Liver (tissue), 9 donors: ENCODE results near the gene ZNF296. TPM values are rescaled to one million over a fixed set of nuclear protein-coding genes. Genes with fewer than 3 reads are reported as not detected.

Experiments
- DNase-seq: peaks from one replicate; pipeline ENCODE4 v3.0.0-alpha.2; 2017; ENCODE audit warnings: low spot score
- H3K27ac ChIP-seq, 2 donors: one replicate each; pipeline ENCODE4 v1.7.0; 2013; ENCODE audit warnings: inconsistent platforms in 2 of 2, low read length in 2 of 2, control low read depth in 1 of 2, low read depth in 1 of 2, mild to moderate bottlenecking in 1 of 2
- H3K27me3 ChIP-seq, 4 donors: one replicate each; pipeline versions ENCODE4 v1.6.1 to v1.7.0; 2013; ENCODE audit warnings: low read length in 3 of 4, inconsistent platforms in 1 of 4, mild to moderate bottlenecking in 1 of 4, moderate library complexity in 1 of 4; ENCODE audit not compliant: control insufficient read depth in 4 of 4, insufficient read depth in 4 of 4
- H3K36me3 ChIP-seq, 4 donors: one replicate each; pipeline versions ENCODE4 v1.6.1 to v1.7.0; 2013; ENCODE audit warnings: low read length in 3 of 4, mild to moderate bottlenecking in 3 of 4, low read depth in 1 of 4, moderate library complexity in 1 of 4; ENCODE audit not compliant: control insufficient read depth in 4 of 4, insufficient read depth in 3 of 4
- H3K4me1 ChIP-seq, 4 donors: one replicate each; pipeline versions ENCODE4 v1.6.1 to v1.7.0; 2013; ENCODE audit warnings: low read length in 3 of 4, mild to moderate bottlenecking in 3 of 4, moderate library complexity in 1 of 4; ENCODE audit not compliant: control insufficient read depth in 4 of 4, insufficient read depth in 4 of 4
- H3K4me3 ChIP-seq, 3 donors: one replicate each; pipeline versions ENCODE4 v1.6.1 to v1.7.0; 2013; ENCODE audit warnings: low read length in 3 of 3, control low read depth in 1 of 3, low read depth in 1 of 3, mild to moderate bottlenecking in 1 of 3
- H3K9ac ChIP-seq, 2 donors: one replicate each; pipeline ENCODE4 v1.7.0; 2013; ENCODE audit warnings: low read length in 2 of 2, mild to moderate bottlenecking in 2 of 2, moderate library complexity in 2 of 2, control low read depth in 1 of 2, low read depth in 1 of 2
- H3K9me3 ChIP-seq, 4 donors: one replicate each; pipeline versions ENCODE4 v1.6.1 to v1.7.0; 2013; ENCODE audit warnings: low read length in 3 of 4; ENCODE audit not compliant: control insufficient read depth in 4 of 4
- EGR1 ChIP-seq, 2 donors: IDR thresholded peaks; 2 replicates each; pipeline ENCODE4 v1.6.1; 2016 to 2018; ENCODE audit warnings: antibody characterized with exemption in 2 of 2, low read depth in 2 of 2
- FOXA1 ChIP-seq: IDR thresholded peaks from 2 replicates; pipeline ENCODE4 v1.6.1; 2016; ENCODE audit warnings: antibody characterized with exemption
- FOXA2 ChIP-seq: IDR thresholded peaks from 2 replicates; pipeline ENCODE4 v1.6.1; 2016; ENCODE audit warnings: antibody characterized with exemption
- GABPA ChIP-seq, 2 donors: IDR thresholded peaks in 1 of 2; conservative IDR thresholded peaks in 1 of 2; 2 replicates each; pipeline ENCODE4 v1.6.1; 2016; ENCODE audit warnings: antibody characterized with exemption in 2 of 2, mild to moderate bottlenecking in 1 of 2, moderate library complexity in 1 of 2
- HNF4A ChIP-seq, 2 donors: conservative IDR thresholded peaks; 2 replicates each; pipeline ENCODE4 v1.6.1; 2016; ENCODE audit warnings: antibody characterized with exemption in 2 of 2, mild to moderate bottlenecking in 2 of 2
- HNF4G ChIP-seq: IDR thresholded peaks from 2 replicates; pipeline ENCODE4 v1.6.1; 2016; ENCODE audit warnings: antibody characterized with exemption
- JUND ChIP-seq, 2 donors: IDR thresholded peaks; 2 replicates each; pipeline ENCODE4 v1.6.1; 2016; ENCODE audit warnings: antibody characterized with exemption in 2 of 2
- NR2F2 ChIP-seq: IDR thresholded peaks from 2 replicates; pipeline ENCODE4 v1.6.1; 2016; ENCODE audit warnings: antibody characterized with exemption
- RAD21 ChIP-seq, 2 donors: IDR thresholded peaks; 2 replicates each; pipeline ENCODE4 v1.6.1; 2016; ENCODE audit warnings: antibody characterized with exemption in 2 of 2, mild to moderate bottlenecking in 2 of 2
- RXRA ChIP-seq, 2 donors: IDR thresholded peaks; 2 replicates each; pipeline ENCODE4 v1.6.1; 2017 to 2018; ENCODE audit warnings: antibody characterized with exemption in 2 of 2, mild to moderate bottlenecking in 1 of 2
- SP1 ChIP-seq: IDR thresholded peaks from 2 replicates; pipeline ENCODE4 v1.6.1; 2018; ENCODE audit warnings: antibody characterized with exemption, mild to moderate bottlenecking
- TAF1 ChIP-seq: conservative IDR thresholded peaks from 2 replicates; pipeline ENCODE4 v1.6.1; 2016; ENCODE audit warnings: antibody characterized with exemption, mild to moderate bottlenecking
- YY1 ChIP-seq: IDR thresholded peaks from 2 replicates; pipeline ENCODE4 v1.6.1; 2016; ENCODE audit warnings: antibody characterized with exemption, mild to moderate bottlenecking
- WGBS: extraction: QIAGEN DNeasy Blood & Tissue Kit; methylation state at CpG from one replicate; pipeline ENCODE4 v1.1.7; 2013; 5-methylcytosine and 5-hydroxymethylcytosine counted together
- polyA plus RNA-seq, 2 donors: library from polyadenylated mRNA; stranded (reverse) in 1 of 2; unstranded in 1 of 2; fragments of 200-250 nt in 1 of 2; fragments of >200 nt in 1 of 2; fragmentation: Nextera tagmentation in 1 of 2; extraction: Ambion mirVana in 1 of 2; gene quantifications; one replicate each; pipeline versions ENCODE4 v1.2.1 to v1.2.3, GENCODE V29; 2013 to 2015
- total RNA-seq, 2 donors: library from RNA; depleted of rRNA; stranded (reverse); fragments of >200 nt; gene quantifications; one replicate each; pipeline ENCODE4 v1.2.3, GENCODE V29; 2014
- TF ChIP-seq, protein P1 (sequence below): fragments of 150-350 bp; IDR thresholded peaks from 2 replicates; pipeline ENCODE4 v1.5.1; 2017; ENCODE audit warnings: improper control_type of control experiment, low read depth, low read length; ENCODE audit not compliant: missing input control
- TF ChIP-seq, protein P2 (sequence below): IDR thresholded peaks from 2 replicates; pipeline ENCODE4 v1.6.1; 2016; ENCODE audit warnings: antibody characterized with exemption
- TF ChIP-seq, protein P3 (sequence below): IDR thresholded peaks from 2 replicates; pipeline ENCODE4 v1.6.1; 2016; ENCODE audit warnings: antibody characterized with exemption
- TF ChIP-seq, protein P4 (sequence below): IDR thresholded peaks from 2 replicates; pipeline ENCODE4 v1.6.1; 2016; ENCODE audit warnings: antibody characterized with exemption, mild to moderate bottlenecking
- TF ChIP-seq, protein P5 (sequence below): IDR thresholded peaks from 2 replicates; pipeline ENCODE4 v1.6.1; 2016; ENCODE audit warnings: antibody characterized with exemption
- donor health status: healthy.
- donor health status: healthy.
- donor health status: healthy.
- donor health status: healthy.
- donor health status: healthy.

The ZNF296 gene
- total and polyA plus RNA-seq, 4 donors, result 0.16 to 0.42 (median 0.17) TPM; not detected in 1

DNA sequence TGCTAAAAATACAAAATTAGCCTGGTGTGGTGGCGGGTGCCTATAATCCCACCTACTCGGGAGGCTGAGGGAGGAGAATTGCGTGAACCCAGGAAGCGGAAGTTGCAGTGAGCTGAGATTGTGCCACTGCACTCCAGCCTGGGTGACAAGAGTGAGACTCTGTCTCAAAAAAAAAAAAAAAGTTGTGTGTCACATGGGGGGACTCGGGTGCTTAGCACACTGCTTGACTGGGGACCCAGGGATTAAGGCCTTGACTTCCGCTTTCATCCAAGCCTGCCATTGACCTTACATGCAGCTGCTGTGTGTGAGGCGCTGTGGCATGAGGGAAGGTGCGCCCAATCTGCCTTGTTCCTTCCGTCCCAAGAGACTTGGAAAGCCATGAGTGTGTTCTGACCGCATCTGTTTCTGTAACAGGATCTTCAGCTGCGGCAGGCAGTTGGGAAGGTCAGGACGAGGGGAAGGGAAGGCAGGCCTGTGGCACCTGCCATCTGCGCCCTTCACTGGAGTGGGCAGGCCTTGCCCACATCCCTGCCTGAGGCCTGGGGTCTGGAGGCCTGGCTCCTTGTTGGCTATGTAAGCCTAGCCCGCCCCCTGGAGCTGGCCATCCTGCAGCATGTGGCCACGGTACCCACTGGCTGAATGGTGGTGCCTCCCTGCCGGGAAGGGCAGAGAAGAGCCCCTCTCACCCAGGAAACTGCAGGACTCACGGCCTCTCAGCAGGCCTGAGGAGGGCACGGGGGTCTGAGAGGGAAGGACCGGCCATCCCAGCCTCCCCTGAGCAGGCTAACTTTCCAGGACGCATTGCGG lies 39.7 kb upstream of the ZNF296 start:
- DNase-seq, result no peak
- WGBS, result 96% methylated on average over 21 of the region's 21 CpGs
- H3K36me3 ChIP-seq, result no peaks in the 10 kb centered on the region
- H3K27me3 ChIP-seq, result no peaks in the 10 kb centered on the region
- H3K9ac ChIP-seq, result no peak overlapping the region
- peaks cover 3 to 17% (median 7%) of the 10 kb centered on the region in 4 donors for H3K4me1 ChIP-seq
- no peaks in the 10 kb centered on the region for H3K9me3 ChIP-seq
- H3K4me3 ChIP-seq, result no peak overlapping the region
- TF ChIP-seq, protein P1, sequence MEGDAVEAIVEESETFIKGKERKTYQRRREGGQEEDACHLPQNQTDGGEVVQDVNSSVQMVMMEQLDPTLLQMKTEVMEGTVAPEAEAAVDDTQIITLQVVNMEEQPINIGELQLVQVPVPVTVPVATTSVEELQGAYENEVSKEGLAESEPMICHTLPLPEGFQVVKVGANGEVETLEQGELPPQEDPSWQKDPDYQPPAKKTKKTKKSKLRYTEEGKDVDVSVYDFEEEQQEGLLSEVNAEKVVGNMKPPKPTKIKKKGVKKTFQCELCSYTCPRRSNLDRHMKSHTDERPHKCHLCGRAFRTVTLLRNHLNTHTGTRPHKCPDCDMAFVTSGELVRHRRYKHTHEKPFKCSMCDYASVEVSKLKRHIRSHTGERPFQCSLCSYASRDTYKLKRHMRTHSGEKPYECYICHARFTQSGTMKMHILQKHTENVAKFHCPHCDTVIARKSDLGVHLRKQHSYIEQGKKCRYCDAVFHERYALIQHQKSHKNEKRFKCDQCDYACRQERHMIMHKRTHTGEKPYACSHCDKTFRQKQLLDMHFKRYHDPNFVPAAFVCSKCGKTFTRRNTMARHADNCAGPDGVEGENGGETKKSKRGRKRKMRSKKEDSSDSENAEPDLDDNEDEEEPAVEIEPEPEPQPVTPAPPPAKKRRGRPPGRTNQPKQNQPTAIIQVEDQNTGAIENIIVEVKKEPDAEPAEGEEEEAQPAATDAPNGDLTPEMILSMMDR, result no peak
- TF ChIP-seq RXRA (IDR thresholded peaks at IDR 0.05), result no peak
- TF ChIP-seq, protein P2, sequence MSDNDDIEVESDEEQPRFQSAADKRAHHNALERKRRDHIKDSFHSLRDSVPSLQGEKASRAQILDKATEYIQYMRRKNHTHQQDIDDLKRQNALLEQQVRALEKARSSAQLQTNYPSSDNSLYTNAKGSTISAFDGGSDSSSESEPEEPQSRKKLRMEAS, result no peak
- no peak for TF ChIP-seq FOXA2
- TF ChIP-seq, protein P3, sequence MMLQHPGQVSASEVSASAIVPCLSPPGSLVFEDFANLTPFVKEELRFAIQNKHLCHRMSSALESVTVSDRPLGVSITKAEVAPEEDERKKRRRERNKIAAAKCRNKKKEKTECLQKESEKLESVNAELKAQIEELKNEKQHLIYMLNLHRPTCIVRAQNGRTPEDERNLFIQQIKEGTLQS, result no peak
- TF ChIP-seq TAF1, result no peak
- no peak for TF ChIP-seq RAD21 (IDR thresholded peaks at IDR 0.05)
- no peak for TF ChIP-seq JUND (IDR thresholded peaks at IDR 0.05)
- no peak for TF ChIP-seq HNF4A (conservative IDR thresholded peaks at IDR 0.05)
- no peak for TF ChIP-seq YY1
- TF ChIP-seq, protein P4, sequence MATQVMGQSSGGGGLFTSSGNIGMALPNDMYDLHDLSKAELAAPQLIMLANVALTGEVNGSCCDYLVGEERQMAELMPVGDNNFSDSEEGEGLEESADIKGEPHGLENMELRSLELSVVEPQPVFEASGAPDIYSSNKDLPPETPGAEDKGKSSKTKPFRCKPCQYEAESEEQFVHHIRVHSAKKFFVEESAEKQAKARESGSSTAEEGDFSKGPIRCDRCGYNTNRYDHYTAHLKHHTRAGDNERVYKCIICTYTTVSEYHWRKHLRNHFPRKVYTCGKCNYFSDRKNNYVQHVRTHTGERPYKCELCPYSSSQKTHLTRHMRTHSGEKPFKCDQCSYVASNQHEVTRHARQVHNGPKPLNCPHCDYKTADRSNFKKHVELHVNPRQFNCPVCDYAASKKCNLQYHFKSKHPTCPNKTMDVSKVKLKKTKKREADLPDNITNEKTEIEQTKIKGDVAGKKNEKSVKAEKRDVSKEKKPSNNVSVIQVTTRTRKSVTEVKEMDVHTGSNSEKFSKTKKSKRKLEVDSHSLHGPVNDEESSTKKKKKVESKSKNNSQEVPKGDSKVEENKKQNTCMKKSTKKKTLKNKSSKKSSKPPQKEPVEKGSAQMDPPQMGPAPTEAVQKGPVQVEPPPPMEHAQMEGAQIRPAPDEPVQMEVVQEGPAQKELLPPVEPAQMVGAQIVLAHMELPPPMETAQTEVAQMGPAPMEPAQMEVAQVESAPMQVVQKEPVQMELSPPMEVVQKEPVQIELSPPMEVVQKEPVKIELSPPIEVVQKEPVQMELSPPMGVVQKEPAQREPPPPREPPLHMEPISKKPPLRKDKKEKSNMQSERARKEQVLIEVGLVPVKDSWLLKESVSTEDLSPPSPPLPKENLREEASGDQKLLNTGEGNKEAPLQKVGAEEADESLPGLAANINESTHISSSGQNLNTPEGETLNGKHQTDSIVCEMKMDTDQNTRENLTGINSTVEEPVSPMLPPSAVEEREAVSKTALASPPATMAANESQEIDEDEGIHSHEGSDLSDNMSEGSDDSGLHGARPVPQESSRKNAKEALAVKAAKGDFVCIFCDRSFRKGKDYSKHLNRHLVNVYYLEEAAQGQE, result no peak
- no peak for TF ChIP-seq GABPA (IDR thresholded peaks at IDR 0.05 in 1 of 2, conservative IDR thresholded peaks at IDR 0.05 in 1 of 2)
- TF ChIP-seq, protein P5, sequence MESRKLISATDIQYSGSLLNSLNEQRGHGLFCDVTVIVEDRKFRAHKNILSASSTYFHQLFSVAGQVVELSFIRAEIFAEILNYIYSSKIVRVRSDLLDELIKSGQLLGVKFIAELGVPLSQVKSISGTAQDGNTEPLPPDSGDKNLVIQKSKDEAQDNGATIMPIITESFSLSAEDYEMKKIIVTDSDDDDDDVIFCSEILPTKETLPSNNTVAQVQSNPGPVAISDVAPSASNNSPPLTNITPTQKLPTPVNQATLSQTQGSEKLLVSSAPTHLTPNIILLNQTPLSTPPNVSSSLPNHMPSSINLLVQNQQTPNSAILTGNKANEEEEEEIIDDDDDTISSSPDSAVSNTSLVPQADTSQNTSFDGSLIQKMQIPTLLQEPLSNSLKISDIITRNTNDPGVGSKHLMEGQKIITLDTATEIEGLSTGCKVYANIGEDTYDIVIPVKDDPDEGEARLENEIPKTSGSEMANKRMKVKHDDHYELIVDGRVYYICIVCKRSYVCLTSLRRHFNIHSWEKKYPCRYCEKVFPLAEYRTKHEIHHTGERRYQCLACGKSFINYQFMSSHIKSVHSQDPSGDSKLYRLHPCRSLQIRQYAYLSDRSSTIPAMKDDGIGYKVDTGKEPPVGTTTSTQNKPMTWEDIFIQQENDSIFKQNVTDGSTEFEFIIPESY, result no peak
- TF ChIP-seq FOXA1, result no peak
- no peak for TF ChIP-seq SP1
- TF ChIP-seq EGR1 (IDR thresholded peaks at IDR 0.05; ENCODE audit: low read depth in 2 of 2), result no peak
- TF ChIP-seq NR2F2, result no peak
- no peak for TF ChIP-seq HNF4G
- no peak overlapping the region for H3K27ac ChIP-seq
